Dedifferentiated amniotic fluid mesenchymal stem cell (primary cell): Measurements from ENCODE around the gene KHK.
A peak's percentile ranks its signal among the peaks of the same experiment; 100 is the strongest.

Source experiments
- DNase-seq: peaks from one replicate; pipeline ENCODE4 v3.0.0-alpha.2; 2016; ENCODE audit errors: extremely low spot score

Gene KHK

DNA sequence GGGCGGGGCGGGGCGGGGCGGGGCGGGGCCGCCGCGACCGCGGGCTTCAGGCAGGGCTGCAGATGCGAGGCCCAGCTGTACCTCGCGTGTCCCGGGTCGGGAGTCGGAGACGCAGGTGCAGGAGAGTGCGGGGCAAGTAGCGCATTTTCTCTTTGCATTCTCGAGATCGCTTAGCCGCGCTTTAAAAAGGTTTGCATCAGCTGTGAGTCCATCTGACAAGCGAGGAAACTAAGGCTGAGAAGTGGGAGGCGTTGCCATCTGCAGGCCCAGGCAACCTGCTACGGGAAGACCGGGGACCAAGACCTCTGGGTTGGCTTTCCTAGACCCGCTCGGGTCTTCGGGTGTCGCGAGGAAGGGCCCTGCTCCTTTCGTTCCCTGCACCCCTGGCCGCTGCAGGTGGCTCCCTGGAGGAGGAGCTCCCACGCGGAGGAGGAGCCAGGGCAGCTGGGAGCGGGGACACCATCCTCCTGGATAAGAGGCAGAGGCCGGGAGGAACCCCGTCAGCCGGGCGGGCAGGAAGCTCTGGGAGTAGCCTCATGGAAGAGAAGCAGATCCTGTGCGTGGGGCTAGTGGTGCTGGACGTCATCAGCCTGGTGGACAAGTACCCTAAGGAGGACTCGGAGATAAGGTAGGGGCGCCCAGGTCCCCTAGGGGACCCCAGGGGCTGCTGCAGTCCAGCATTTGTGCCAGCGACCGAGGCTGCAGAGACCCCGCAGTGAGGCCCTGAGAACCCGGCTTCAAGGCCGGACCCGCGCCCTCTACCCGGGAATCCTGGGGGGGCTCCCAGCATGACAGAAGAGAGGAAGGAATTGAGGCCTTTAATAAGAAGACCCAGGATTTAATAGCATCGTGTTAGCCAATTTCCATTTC, at the start of gene KHK:
TSS of gene KHK (plus strand) at position 49 of the 870 bp plus-strand sequence. CDS start at position 537, 488 bp downstream.
- DNase-seq, result no peak

- DNase-seq, result no peak
Measured at GRCh38 chr2:27038012-27038411, 48.6 kb upstream of the KHK start.

GRCh38 chr2:27038631-27039339, 47.8 kb upstream of the KHK start:
- no peak for DNase-seq

DNA sequence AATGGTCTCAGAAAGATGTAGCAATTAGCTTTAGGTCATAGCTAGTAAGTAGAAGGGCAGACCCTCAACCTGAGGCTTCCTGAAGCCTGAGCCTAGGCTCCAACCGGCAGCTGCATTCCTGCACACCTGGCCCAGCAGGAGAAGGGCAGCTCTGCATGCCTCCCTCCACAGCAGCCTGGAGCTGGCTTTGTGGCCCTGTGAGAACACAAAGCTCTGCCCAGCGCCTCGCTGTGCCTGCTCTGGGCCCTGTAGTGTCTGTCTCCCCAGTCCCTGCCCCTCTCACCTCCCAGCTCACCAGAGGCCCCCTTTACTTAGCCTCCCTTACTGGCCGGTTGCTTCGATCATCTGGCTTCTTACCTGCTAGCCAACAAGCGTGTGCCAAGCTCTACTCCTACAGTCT, 47.1 kb upstream of the KHK start:
- no peak for DNase-seq

DNA sequence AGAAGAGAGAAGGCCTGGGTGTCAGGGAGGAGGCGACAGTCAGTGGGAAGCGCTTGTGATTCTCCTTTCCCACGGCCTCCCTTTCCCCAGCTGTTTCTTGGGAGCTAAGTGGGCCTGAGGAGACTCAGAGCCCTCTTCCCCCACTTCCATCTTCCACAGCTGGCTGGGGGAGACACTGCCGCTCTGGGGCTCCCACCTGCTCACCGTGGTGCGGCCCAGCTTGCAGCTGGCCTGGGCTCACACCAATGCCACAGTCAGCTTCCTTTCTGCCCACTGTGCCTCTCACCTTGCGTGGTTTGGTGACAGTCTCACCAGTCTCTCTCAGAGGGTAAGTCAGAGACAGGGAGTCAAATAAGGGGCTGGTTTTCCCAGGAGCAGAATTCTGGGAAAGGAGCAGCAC, 46.7 kb upstream of the KHK start:
- no peak for DNase-seq

DNA sequence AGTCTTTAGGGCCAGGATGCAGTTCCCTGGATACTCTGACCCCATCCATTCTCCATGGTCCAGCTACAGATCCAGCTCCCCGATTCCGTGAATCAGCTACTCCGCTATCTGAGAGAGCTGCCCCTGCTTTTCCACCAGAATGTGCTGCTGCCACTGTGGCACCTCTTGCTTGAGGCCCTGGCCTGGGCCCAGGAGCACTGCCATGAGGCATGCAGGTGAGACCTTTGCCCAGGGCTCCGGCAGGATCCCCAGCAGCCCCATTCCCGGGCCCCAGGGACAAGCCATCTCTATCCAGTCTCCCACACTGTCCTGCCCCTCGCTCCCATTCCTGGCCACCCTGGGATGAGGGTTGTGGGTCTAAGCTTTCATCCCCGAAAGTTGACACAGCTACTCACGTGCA, 46.3 kb upstream of the KHK start:
- no peak for DNase-seq

DNA sequence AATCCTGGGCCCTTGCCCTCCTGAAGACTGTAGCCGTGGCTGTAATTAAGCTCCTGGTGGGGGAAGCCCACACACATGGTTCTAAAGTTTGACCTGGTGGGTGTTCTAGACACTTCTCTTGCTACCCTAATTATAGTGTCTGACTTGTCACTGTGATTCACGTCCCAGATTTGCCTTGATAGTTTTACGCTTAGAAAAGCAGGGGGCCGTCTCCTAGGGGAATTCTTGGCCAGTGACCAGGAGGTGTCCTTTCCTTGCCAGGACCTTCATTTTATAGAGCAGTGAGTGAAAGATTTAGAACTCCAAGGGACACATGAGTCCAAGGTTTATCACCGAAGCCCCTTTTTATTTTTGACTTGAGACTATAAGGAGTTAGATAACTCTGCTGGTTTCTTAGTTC, 44.8 kb upstream of the KHK start:
- no peak for DNase-seq

- no peak for DNase-seq
Measured at GRCh38 chr2:27042159-27042661, 44.4 kb upstream of the KHK start.

- DNase-seq, result no peak
Measured at GRCh38 chr2:27042985-27043634, 43.5 kb upstream of the KHK start.

GRCh38 chr2:27049422-27050280, 36.9 kb upstream of the KHK start:
- no peak for DNase-seq

GRCh38 chr2:27050281-27050995, 36.1 kb upstream of the KHK start:
- peak; percentile 97 for DNase-seq

DNA sequence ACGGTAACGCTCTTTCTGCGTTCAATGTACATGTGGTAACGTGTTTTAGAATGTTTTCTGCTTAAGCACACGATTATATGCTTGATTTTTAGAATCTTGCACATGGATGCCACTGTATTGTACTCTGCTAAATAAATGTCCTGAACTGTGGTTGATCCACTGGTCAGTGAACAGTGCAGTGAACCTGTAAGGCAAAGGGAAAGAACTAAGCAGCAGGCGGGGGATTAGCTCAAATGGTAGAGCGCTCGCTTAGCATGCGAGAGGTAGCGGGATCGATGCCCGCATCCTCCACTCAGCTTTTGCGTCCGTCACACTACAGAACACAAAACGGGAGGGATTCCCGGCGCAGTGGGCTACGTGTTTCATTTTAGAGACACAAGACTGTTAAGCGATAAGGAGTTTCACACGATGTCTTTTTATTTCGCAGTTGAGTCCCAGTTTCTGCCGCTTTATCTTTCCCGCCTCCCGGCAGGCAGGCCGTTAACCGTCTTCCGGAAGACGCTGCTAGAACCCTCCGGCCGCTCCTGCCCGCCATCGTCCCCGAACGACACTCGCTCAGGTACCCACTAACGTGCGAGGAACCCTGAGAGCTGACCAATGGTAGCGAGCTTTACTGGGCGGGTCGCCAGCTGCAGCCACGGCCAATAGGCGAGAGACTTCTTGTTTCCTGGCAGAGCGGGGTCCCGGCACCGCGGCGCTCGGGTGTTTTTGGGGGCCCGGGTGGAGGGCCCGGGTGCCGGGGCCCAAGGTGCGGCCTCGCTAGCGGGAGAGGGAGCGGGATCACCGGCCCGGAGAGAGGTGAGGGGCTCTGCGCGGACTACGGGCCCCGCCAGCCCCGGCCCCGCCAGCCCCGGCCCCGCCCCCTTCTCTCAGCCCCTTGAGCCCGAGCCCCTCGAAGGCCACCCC, 35.3 kb upstream of the KHK start, which contains the start of gene AGBL5:
TSS of gene AGBL5 (plus strand) at position 673 of the 906 bp plus-strand sequence. CDS start 1,291 bp downstream, outside the sequence.
- DNase-seq, result peak; percentile 87

GRCh38 chr2:27051902-27052645, 34.5 kb upstream of the KHK start:
- DNase-seq, result no peak

GRCh38 chr2:27053321-27053720, 33.3 kb upstream of the KHK start:
- no peak for DNase-seq

DNA sequence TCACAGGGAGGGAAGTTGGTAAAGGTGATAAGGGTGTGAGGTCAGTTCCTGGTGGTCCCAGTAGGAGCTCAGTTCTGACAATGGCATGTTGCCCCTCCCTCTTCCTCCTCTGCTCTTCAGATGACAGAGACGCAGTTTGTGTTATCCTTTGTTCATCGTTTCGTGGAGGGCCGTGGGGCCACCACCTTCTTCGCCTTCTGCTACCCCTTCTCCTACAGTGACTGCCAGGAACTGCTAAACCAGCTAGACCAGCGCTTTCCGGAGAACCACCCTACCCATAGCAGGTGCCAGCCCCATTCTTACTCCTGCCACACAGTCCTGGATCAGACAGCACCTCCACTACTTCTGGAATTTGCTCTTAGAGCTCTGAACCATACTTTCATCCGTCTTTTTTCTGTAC, 32.8 kb upstream of the KHK start:
- no peak for DNase-seq

- DNase-seq, result no peak
Measured at GRCh38 chr2:27054721-27055120, 31.9 kb upstream of the KHK start.

DNA sequence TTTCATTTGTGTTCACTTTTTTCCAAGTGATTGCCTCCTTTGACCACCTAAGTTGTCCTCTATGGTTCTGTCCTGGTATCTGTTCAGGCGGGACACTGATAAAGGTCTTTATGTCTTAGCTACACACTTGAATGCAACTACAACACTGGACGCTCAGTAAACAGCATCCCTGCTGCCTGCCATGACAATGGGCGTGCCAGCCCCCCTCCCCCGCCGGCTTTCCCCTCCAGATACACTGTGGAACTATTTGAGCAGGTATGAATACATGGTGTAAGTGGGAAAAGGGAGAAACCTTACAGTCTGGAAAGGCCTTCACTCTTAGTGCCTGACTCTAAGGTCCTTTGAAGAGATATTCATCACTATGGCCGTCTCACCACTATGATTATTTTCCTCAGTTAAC, 29.4 kb upstream of the KHK start:
- no peak for DNase-seq

- DNase-seq, result no peak
Measured at GRCh38 chr2:27058210-27058609, 28.4 kb upstream of the KHK start.
